Ascending aorta (tissue), 2 donors: ENCODE data around the gene TP53INP2. TPM values are rescaled to one million over a fixed set of nuclear protein-coding genes. Genes with fewer than 3 reads are reported as not detected.

ENCODE experiments used
- DNase-seq, 2 donors: peaks; one replicate each; pipeline ENCODE4 v3.0.0-alpha.2; 2019; ENCODE audit warnings: low spot score in 2 of 2
- H3K27ac ChIP-seq, 2 donors: fragments of 200-600 bp; sonication (generic); one replicate each; pipeline ENCODE4 v1.5.1; 2016 to 2017; ENCODE audit warnings: mild to moderate bottlenecking in 1 of 2
- H3K27me3 ChIP-seq: fragments of 200-600 bp; sonication (generic); one replicate; pipeline ENCODE4 v1.5.1; 2017
- H3K36me3 ChIP-seq, 2 donors: fragments of 200-600 bp; sonication (generic); one replicate each; pipeline ENCODE4 v1.5.1; 2016
- H3K4me1 ChIP-seq, 2 donors: fragments of 200-600 bp; sonication (generic); one replicate each; pipeline ENCODE4 v1.5.1; 2016 to 2017; ENCODE audit warnings: mild to moderate bottlenecking in 1 of 2
- H3K4me3 ChIP-seq, 2 donors: fragments of 200-600 bp; sonication (generic); one replicate each; pipeline ENCODE4 v1.5.1; 2016 to 2017; ENCODE audit warnings: mild to moderate bottlenecking in 1 of 2
- H3K9me3 ChIP-seq, 2 donors: fragments of 200-600 bp; sonication (generic); one replicate each; pipeline ENCODE4 v1.5.1; 2016
- intact Hi-C: fragments of 100-400 bp; cut with DNase I; formaldehyde crosslinking; loops from one replicate; pipeline ENCODE4 v1.15.1; 2023
- total RNA-seq: library from RNA; depleted of rRNA; stranded (reverse); fragments of >200 nt; gene quantifications from one replicate; pipeline ENCODE4 v1.1.0, GENCODE V29; 2016
- TF ChIP-seq, protein P1 (sequence below), 3 experiments: fragments of 200-600 bp in 2 of 3; fragments of 450-650 bp in 1 of 3; sonication (generic) in 2 of 3; IDR thresholded peaks; one replicate each; pipeline ENCODE4 v1.5.1; 2016 to 2019; ENCODE audit warnings: antibody characterized with exemption in 3 of 3, mild to moderate bottlenecking in 1 of 3, moderate library complexity in 1 of 3

Gene TP53INP2
- total RNA-seq, 1 donor from 2014 or later = 6.2 TPM

DNA sequence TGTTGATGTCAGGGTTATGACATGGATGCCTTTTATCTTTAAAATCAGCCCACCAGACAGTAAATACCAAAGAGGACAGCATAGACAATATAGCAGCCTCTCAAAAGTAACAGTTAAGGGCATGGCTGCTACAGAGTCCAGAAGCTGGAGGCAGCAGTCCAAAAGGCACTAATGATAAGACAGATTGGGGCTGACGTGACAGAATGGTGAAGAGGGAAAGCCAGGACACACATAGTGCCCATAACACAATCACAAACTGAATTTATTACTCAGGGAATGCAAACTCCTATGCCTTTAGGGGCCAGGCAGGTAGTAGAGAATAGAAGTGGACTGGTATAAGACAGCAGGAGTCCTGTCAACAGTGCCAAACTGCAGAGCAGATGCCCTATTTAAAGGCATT lies 40.7 kb downstream of the TP53INP2 start:
- Histone ChIP-seq H3K27ac (no peak overlapping the region), H3K27me3 (no peaks in the 10 kb centered on the region), H3K36me3 (peaks cover 67% of the 10 kb centered on the region in 2 donors), H3K9me3 (no peaks in the 10 kb centered on the region), H3K4me1 (no peaks in the 10 kb centered on the region), H3K4me3 (no peak overlapping the region)
- intact Hi-C loops = no loop called here
- TF ChIP-seq, protein P1, sequence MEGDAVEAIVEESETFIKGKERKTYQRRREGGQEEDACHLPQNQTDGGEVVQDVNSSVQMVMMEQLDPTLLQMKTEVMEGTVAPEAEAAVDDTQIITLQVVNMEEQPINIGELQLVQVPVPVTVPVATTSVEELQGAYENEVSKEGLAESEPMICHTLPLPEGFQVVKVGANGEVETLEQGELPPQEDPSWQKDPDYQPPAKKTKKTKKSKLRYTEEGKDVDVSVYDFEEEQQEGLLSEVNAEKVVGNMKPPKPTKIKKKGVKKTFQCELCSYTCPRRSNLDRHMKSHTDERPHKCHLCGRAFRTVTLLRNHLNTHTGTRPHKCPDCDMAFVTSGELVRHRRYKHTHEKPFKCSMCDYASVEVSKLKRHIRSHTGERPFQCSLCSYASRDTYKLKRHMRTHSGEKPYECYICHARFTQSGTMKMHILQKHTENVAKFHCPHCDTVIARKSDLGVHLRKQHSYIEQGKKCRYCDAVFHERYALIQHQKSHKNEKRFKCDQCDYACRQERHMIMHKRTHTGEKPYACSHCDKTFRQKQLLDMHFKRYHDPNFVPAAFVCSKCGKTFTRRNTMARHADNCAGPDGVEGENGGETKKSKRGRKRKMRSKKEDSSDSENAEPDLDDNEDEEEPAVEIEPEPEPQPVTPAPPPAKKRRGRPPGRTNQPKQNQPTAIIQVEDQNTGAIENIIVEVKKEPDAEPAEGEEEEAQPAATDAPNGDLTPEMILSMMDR (IDR thresholded peaks at IDR 0.05) = no peak
- DNase-seq = no peak

DNA sequence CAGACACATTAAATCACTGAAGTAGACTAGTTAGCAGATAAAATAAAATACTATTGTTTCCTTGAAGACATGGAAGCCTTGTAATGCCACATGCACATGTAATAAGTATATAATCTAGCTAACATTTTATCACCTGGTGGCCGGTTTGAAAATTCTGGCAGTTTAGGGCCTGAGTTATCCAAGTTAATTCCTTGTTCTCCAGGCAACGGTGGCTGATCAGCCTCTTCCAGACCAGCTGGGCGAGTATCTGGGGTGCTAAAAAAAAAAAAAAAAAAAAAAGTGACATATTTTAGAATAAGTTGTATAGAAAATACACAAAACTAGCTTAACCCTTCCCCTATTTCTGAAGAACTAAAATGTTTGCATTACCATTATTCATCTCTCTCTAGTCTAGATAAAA lies 42.5 kb downstream of the TP53INP2 start:
- Histone ChIP-seq H3K4me3 (no peak overlapping the region), H3K4me1 (no peaks in the 10 kb centered on the region), H3K27me3 (no peaks in the 10 kb centered on the region), H3K36me3 (peaks cover 59 to 69% of the 10 kb centered on the region in 2 donors), H3K27ac (no peak overlapping the region), H3K9me3 (no peaks in the 10 kb centered on the region)
- TF ChIP-seq, protein P1 (IDR thresholded peaks at IDR 0.05) = no peak
- intact Hi-C loops = no loop called here
- no peak for DNase-seq

DNA sequence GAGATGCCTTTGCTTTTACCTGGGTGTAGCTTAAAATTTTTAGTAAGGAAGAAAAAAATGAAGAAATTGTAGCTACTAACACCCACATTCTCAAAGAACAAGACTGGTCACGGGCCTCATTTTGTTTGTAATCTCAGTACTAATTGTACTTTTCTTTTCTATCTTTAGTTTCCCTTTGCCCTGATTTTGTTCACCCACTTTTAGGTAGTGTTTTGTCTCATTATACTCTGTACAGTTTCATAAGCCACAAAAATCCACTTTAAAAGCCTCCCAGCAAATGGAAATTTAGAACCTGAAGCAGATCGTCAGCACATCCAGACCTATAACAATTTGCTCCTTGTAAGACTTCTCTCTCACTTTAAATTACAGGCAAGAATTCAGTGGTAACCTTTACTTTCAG lies 43.3 kb downstream of the TP53INP2 start:
- TF ChIP-seq, protein P1 (IDR thresholded peaks at IDR 0.05) = no peak
- no peak overlapping the region for H3K4me3 ChIP-seq
- intact Hi-C loops = no loop called here
- DNase-seq = no peak
- no peak overlapping the region for H3K27ac ChIP-seq
- no peaks in the 10 kb centered on the region for H3K4me1 ChIP-seq
- no peaks in the 10 kb centered on the region for H3K27me3 ChIP-seq
- peaks cover 59 to 69% of the 10 kb centered on the region in 2 donors for H3K36me3 ChIP-seq
- no peaks in the 10 kb centered on the region for H3K9me3 ChIP-seq

DNA sequence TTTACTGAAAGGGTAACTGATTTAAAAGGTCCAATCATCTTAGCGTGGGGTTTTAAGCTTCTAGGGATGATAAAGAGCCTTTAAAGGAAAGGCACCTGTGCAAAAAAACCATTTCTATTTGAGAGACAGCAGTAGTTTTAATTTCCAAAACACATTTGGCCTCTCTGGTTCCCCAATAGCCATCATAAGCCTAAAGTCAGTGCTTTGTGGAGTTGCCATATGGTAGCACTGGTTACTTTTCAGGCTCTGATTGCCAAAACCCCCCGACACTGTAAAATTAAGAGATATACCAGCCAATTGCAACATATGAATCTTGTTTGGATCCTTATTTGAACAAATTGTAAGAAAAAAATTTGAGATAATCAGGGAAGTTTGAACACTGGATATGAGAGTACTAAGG lies 44.6 kb downstream of the TP53INP2 start:
- DNase-seq = no peak
- no peaks in the 10 kb centered on the region for H3K27me3 ChIP-seq
- no peaks in the 10 kb centered on the region for H3K4me1 ChIP-seq
- peaks cover 56 to 65% of the 10 kb centered on the region in 2 donors for H3K36me3 ChIP-seq
- TF ChIP-seq, protein P1 (IDR thresholded peaks at IDR 0.05) = no peak
- no peak overlapping the region for H3K27ac ChIP-seq
- H3K4me3 ChIP-seq = no peak overlapping the region
- no peaks in the 10 kb centered on the region for H3K9me3 ChIP-seq
- intact Hi-C loops = no loop called here

DNA sequence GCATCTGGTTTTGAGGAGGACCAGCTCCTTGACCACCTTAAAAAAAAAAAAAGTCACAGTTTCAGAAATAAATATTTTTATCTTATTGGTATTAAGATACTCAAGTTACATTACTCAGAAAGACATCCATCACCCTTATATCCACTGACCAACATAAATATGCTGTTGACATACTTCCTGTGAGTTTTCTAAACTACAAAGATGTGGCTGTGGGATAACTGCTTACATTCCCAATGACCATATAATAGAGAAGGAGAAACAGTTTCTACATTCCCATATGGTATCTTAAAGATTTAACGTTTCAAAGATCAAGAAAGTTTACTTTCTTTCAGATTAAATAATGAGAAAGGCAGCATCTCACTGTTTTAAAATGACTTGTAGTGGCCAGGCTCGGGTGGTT lies 46.3 kb downstream of the TP53INP2 start:
- no peak overlapping the region for H3K27ac ChIP-seq
- TF ChIP-seq, protein P1 (IDR thresholded peaks at IDR 0.05) = no peak

DNA sequence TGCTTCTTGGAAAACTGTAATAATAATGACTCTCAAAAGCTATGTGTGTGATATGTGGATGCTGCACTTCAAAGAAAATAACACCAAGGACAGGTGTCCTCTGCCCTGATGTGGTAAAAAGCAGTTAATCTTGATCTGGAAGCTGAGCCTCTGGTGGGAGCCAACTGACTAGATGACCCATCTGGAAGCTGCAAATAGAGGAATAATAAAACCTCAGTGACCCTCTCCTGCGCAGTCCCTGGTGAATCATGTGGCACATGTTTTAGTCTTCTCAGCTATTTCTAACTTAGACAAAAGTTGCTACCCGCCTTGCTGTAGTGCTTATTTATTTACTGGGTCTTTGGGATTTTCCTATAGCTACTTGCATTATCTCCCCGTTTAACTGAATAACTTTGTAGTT lies 47.3 kb downstream of the TP53INP2 start:
- Histone ChIP-seq H3K27ac (no peak overlapping the region), H3K36me3 (peaks cover 37 to 72% of the 10 kb centered on the region in 2 donors), H3K9me3 (no peaks in the 10 kb centered on the region), H3K4me3 (no peak overlapping the region), H3K27me3 (no peaks in the 10 kb centered on the region), H3K4me1 (no peaks in the 10 kb centered on the region)
- TF ChIP-seq, protein P1 (IDR thresholded peaks at IDR 0.05) = no peak
- intact Hi-C loops = no loop called here
- no peak for DNase-seq

More for the DNA sequence above, 46.3 kb downstream of the TP53INP2 start:
- Histone ChIP-seq H3K4me3 (no peak overlapping the region), H3K27me3 (no peaks in the 10 kb centered on the region), H3K36me3 (peaks cover 46 to 69% of the 10 kb centered on the region in 2 donors), H3K4me1 (no peaks in the 10 kb centered on the region), H3K9me3 (no peaks in the 10 kb centered on the region)
- intact Hi-C loops = no loop called here
- no peak for DNase-seq
